ENCODE data around the gene PTGR2. TPM values are rescaled to one million over a fixed set of nuclear protein-coding genes. Genes with fewer than 3 reads are reported as not detected.

PTGR2 gene
- total RNA-seq, 2 donors from 2014 or later = 7.7 to 21.5 TPM

GRCh38 chr14:73879027-73879426 is 27.4 kb downstream of the PTGR2 start:
- Histone ChIP-seq H3K27ac (ENCODE audit: low read depth, low read length) (no peak overlapping the region), H3K36me3 (ENCODE audit: control insufficient read depth, insufficient read depth, low read length) (peaks cover 24% of the 10 kb centered on the region), H3K9ac (ENCODE audit: extremely low read depth, low read length, poor library complexity, severe bottlenecking) (no peak overlapping the region), H3K9me3 (ENCODE audit: control insufficient read depth, low read length) (no peaks in the 10 kb centered on the region), H3K4me1 (ENCODE audit: control insufficient read depth, insufficient read depth, low read length) (no peaks in the 10 kb centered on the region), H3K27me3 (ENCODE audit: control insufficient read depth, insufficient read depth, low read length, poor library complexity, severe bottlenecking) (no peaks in the 10 kb centered on the region), H3K4me3 (ENCODE audit: low read length) (no peak overlapping the region)
- Mint-ChIP-seq H3K4me1 (no peaks in the 10 kb centered on the region), H3K9me3 (no peaks in the 10 kb centered on the region), H3K27ac (no peak overlapping the region), H3K36me3 (ENCODE audit: low read depth) (peaks cover 9% of the 10 kb centered on the region), H3K27me3 (ENCODE audit: insufficient read depth) (no peaks in the 10 kb centered on the region), H3K4me3 (no peak overlapping the region)
- no peak for DNase-seq
- 87 to 91% methylated on average over 1 of the region's 1 CpG for WGBS, 2 experiments (ENCODE audit: insufficient coverage in 1 of 2, insufficient read length in 1 of 2)
- no peak for TF ChIP-seq CTCF (conservative IDR thresholded peaks at IDR 0.05)

GRCh38 chr14:73884438-73885190 is 33.0 kb downstream of the PTGR2 start:
- TF ChIP-seq CTCF (conservative IDR thresholded peaks at IDR 0.05) = no peak
- 91 to 100% methylated on average over 3 to 7 of the region's 8 CpGs for WGBS, 2 experiments (ENCODE audit: insufficient coverage in 1 of 2, insufficient read length in 1 of 2)
- no peaks in the 10 kb centered on the region for H3K4me1 ChIP-seq (ENCODE audit: control insufficient read depth, insufficient read depth, low read length)
- no peak overlapping the region for H3K27ac Mint-ChIP-seq
- peaks cover 3% of the 10 kb centered on the region for H3K36me3 ChIP-seq (ENCODE audit: control insufficient read depth, insufficient read depth, low read length)
- DNase-seq = no peak
- peak overlapping the region; percentile 99 for H3K4me3 ChIP-seq (ENCODE audit: low read length)
- no peaks in the 10 kb centered on the region for H3K9me3 Mint-ChIP-seq
- no peak overlapping the region for H3K9ac ChIP-seq (ENCODE audit: extremely low read depth, low read length, poor library complexity, severe bottlenecking)
- peaks cover 19% of the 10 kb centered on the region for H3K4me1 Mint-ChIP-seq
- no peaks in the 10 kb centered on the region for H3K27me3 ChIP-seq (ENCODE audit: control insufficient read depth, insufficient read depth, low read length, poor library complexity, severe bottlenecking)
- H3K27ac ChIP-seq (ENCODE audit: low read depth, low read length) = no peak overlapping the region
- H3K27me3 Mint-ChIP-seq (ENCODE audit: insufficient read depth) = no peaks in the 10 kb centered on the region
- peaks cover 4% of the 10 kb centered on the region for H3K36me3 Mint-ChIP-seq (ENCODE audit: low read depth)
- peak overlapping the region; percentile 85 for H3K4me3 Mint-ChIP-seq
- H3K9me3 ChIP-seq (ENCODE audit: control insufficient read depth, low read length) = no peaks in the 10 kb centered on the region

- H3K4me3 ChIP-seq (ENCODE audit: low read length) = peak within 1 kb of the TSS; percentile 99
- no peaks in the 10 kb centered on the region for H3K4me1 ChIP-seq (ENCODE audit: control insufficient read depth, insufficient read depth, low read length)
- peak within 1 kb of the TSS; percentile 94 for H3K27ac Mint-ChIP-seq
- no peaks in the 10 kb centered on the region for H3K27me3 ChIP-seq (ENCODE audit: control insufficient read depth, insufficient read depth, low read length, poor library complexity, severe bottlenecking)
- peak within 1 kb of the TSS; percentile 85 for H3K4me3 Mint-ChIP-seq
- TF ChIP-seq CTCF (conservative IDR thresholded peaks at IDR 0.05) = no peak
- peak within 1 kb of the TSS; percentile 93 for H3K27ac ChIP-seq (ENCODE audit: low read depth, low read length)
- H3K4me1 Mint-ChIP-seq = peaks cover 19% of the 10 kb centered on the region
- H3K9ac ChIP-seq (ENCODE audit: extremely low read depth, low read length, poor library complexity, severe bottlenecking) = peak within 1 kb of the TSS; percentile 95
- no peaks in the 10 kb centered on the region for H3K27me3 Mint-ChIP-seq (ENCODE audit: insufficient read depth)
- H3K9me3 ChIP-seq (ENCODE audit: control insufficient read depth, low read length) = no peaks in the 10 kb centered on the region
- peaks cover 6% of the 10 kb centered on the region for H3K36me3 ChIP-seq (ENCODE audit: control insufficient read depth, insufficient read depth, low read length)
- H3K36me3 Mint-ChIP-seq (ENCODE audit: low read depth) = peaks cover 4% of the 10 kb centered on the region
- DNase-seq = peak; percentile 92
- H3K9me3 Mint-ChIP-seq = no peaks in the 10 kb centered on the region
- 0% methylated on average over 6 to 65 of the region's 65 CpGs for WGBS, 2 experiments (ENCODE audit: insufficient coverage in 1 of 2, insufficient read length in 1 of 2)
Measured at GRCh38 chr14:73886449-73887317, 35.1 kb downstream of the PTGR2 start, which contains the start of gene ZNF410. ZNF410 (plus strand) TSS chr14:73886859; CDS start chr14:73892176, 5,317 bp downstream.

All from endodermal cell (in vitro differentiated cells).